IMR-90 (cell line): ENCODE measurements around the gene PDE4B. TPM values are rescaled to one million over a fixed set of nuclear protein-coding genes. Genes with fewer than 3 reads are reported as not detected.

Experiments
- ATAC-seq: fragments of 200-7000 bp; cut with Tn5 transposase; 2 replicates; pipeline ENCODE4 v1.9.1; 2020; ENCODE audit warnings: low read depth, mild to moderate bottlenecking, moderate library complexity
- BruUV-seq: library from RNA; stranded (reverse); fragments of 400-500 nt; replicated peaks from 2 replicates; lab custom pipeline; 2021; lab: Mats Ljungman, UMichigan
- CTCF ChIA-PET: fragments of 300-600 bp; formaldehyde crosslinking; extraction: SDS; loops from one replicate; lab custom pipeline; 2021; ENCODE audit warnings: antibody characterized with exemption; lab: Yijun Ruan, JAX
- POLR2A ChIA-PET: fragments of 300-600 bp; sonication (Branson Sonifier 250); formaldehyde crosslinking; loops from one replicate; lab custom pipeline; 2022; ENCODE audit warnings: antibody characterized with exemption; ENCODE audit not compliant: unreplicated experiment; lab: Charles Lee
- DNase-seq: peaks from one replicate; pipeline ENCODE4 v3.0.0; 2013
- H2AFZ ChIP-seq: replicated peaks from 2 replicates; pipeline ENCODE3; 2013; ENCODE audit warnings: low read length, mild to moderate bottlenecking; ENCODE audit not compliant: poor library complexity
- H2AK5ac ChIP-seq: 2 replicates; pipeline ENCODE4 v1.6.1; 2013; ENCODE audit warnings: low read depth, low read length, inconsistent platforms
- H2AK9ac ChIP-seq: replicated peaks from 2 replicates; pipeline ENCODE3; 2013; ENCODE audit warnings: mild to moderate bottlenecking, low read depth, low read length, moderate library complexity; ENCODE audit not compliant: poor library complexity
- H2BK120ac ChIP-seq: 2 replicates; pipeline ENCODE4 v1.6.1; 2013; ENCODE audit warnings: low read depth, low read length, inconsistent platforms
- H2BK15ac ChIP-seq: 3 replicates; pipeline ENCODE4 v1.6.1; 2013; ENCODE audit warnings: low read depth, low read length, inconsistent platforms
- H2BK20ac ChIP-seq: 2 replicates; pipeline ENCODE4 v1.6.1; 2013; ENCODE audit warnings: low read depth, mild to moderate bottlenecking, inconsistent platforms, low read length, moderate library complexity
- H2BK5ac ChIP-seq: 2 replicates; pipeline ENCODE4 v1.6.1; 2013; ENCODE audit warnings: mild to moderate bottlenecking, low read depth, low read length, inconsistent platforms; ENCODE audit not compliant: poor library complexity, severe bottlenecking
- H3K14ac ChIP-seq: replicated peaks from 2 replicates; pipeline ENCODE4 v1.6.1; 2013; ENCODE audit warnings: low read depth, low read length, inconsistent platforms
- H3K18ac ChIP-seq: 2 replicates; pipeline ENCODE4 v1.6.1; 2013; ENCODE audit warnings: low read depth, low read length, control low read depth
- H3K23ac ChIP-seq: 2 replicates; pipeline ENCODE4 v1.6.1; 2013; ENCODE audit warnings: low read depth, low read length, inconsistent platforms
- H3K27ac ChIP-seq: 2 replicates; pipeline ENCODE4 v1.5.1; 2013; ENCODE audit warnings: mild to moderate bottlenecking, control low read depth, low read length; ENCODE audit not compliant: insufficient read depth
- H3K27me3 ChIP-seq: 2 replicates; pipeline ENCODE4 v1.6.1; 2013; ENCODE audit warnings: low read length; ENCODE audit not compliant: control insufficient read depth, insufficient read depth
- H3K36me3 ChIP-seq: 2 replicates; pipeline ENCODE4 v1.6.1; 2013; ENCODE audit warnings: low read length, mixed read lengths; ENCODE audit not compliant: control insufficient read depth, insufficient read depth
- H3K4ac ChIP-seq: 2 replicates; pipeline ENCODE4 v1.6.1; 2013; ENCODE audit warnings: low read depth, low read length, inconsistent platforms
- H3K4me1 ChIP-seq: 2 replicates; pipeline ENCODE4 v1.6.1; 2013; ENCODE audit warnings: low read length, mixed read lengths; ENCODE audit not compliant: control insufficient read depth, insufficient read depth
- H3K4me2 ChIP-seq: 2 replicates; pipeline ENCODE4 v1.6.1; 2013; ENCODE audit warnings: low read depth, mild to moderate bottlenecking, control low read depth, low read length, moderate library complexity
- H3K4me3 ChIP-seq: 2 replicates; pipeline ENCODE4 v1.5.1; 2013; ENCODE audit warnings: low read depth, mild to moderate bottlenecking, control low read depth, low read length, moderate library complexity; ENCODE audit not compliant: insufficient read depth
- H3K56ac ChIP-seq: 2 replicates; pipeline ENCODE4 v1.6.1; 2013; ENCODE audit warnings: low read length, inconsistent platforms; ENCODE audit not compliant: insufficient read depth; ENCODE audit errors: extremely low read depth
- H3K79me1 ChIP-seq, 2 experiments: 2 replicates each; pipeline ENCODE4 v1.6.1; 2013; ENCODE audit warnings: low read length in 2 of 2, inconsistent platforms in 1 of 2, low read depth in 1 of 2
- H3K9ac ChIP-seq: 2 replicates; pipeline ENCODE4 v1.6.1; 2013; ENCODE audit warnings: low read depth, low read length, control low read depth
- H3K9me1 ChIP-seq: 2 replicates; pipeline ENCODE4 v1.6.1; 2013; ENCODE audit warnings: low read length, inconsistent platforms; ENCODE audit not compliant: insufficient read depth
- H3K9me3 ChIP-seq: 2 replicates; pipeline ENCODE4 v1.6.1; 2013; ENCODE audit warnings: low read length; ENCODE audit not compliant: control insufficient read depth, insufficient read depth
- H4K20me1 ChIP-seq: 2 replicates; pipeline ENCODE4 v1.6.1; 2013; ENCODE audit warnings: low read length, inconsistent platforms; ENCODE audit not compliant: insufficient read depth
- H4K5ac ChIP-seq: 2 replicates; pipeline ENCODE4 v1.6.1; 2013; ENCODE audit warnings: mild to moderate bottlenecking, low read depth, low read length, control low read depth
- H4K8ac ChIP-seq, 2 experiments: 2 replicates each; pipeline ENCODE4 v1.6.1; 2013; ENCODE audit warnings: low read depth in 2 of 2, low read length in 2 of 2, control low read depth in 1 of 2, inconsistent platforms in 1 of 2
- H4K91ac ChIP-seq: 2 replicates; pipeline ENCODE4 v1.6.1; 2013; ENCODE audit warnings: low read depth, low read length, inconsistent platforms; ENCODE audit not compliant: insufficient read depth
- BHLHE40 ChIP-seq: fragments of 150-350 bp; IDR thresholded peaks from 2 replicates; pipeline ENCODE4 v1.6.1; 2016; ENCODE audit warnings: mild to moderate bottlenecking, low read depth, low read length
- CEBPB ChIP-seq: IDR thresholded peaks from 2 replicates; pipeline ENCODE4 v1.6.1; 2012; ENCODE audit warnings: low read depth, low read length, improper control_type of control experiment
- CHD1 ChIP-seq: IDR thresholded peaks from 2 replicates; pipeline ENCODE4 v1.6.1; 2012; ENCODE audit warnings: low read depth, low read length, improper control_type of control experiment
- ELK1 ChIP-seq: fragments of 150-350 bp; IDR thresholded peaks from 2 replicates; pipeline ENCODE4 v1.6.1; 2016; ENCODE audit warnings: low read depth, mild to moderate bottlenecking, low read length, moderate library complexity, borderline replicate concordance
- MXI1 ChIP-seq: IDR thresholded peaks from 2 replicates; pipeline ENCODE4 v1.6.1; 2012; ENCODE audit warnings: low read depth, mild to moderate bottlenecking, low read length, moderate library complexity, borderline replicate concordance
- NFE2L2 ChIP-seq: fragments of 150-350 bp; IDR thresholded peaks from 2 replicates; pipeline ENCODE4 v1.6.1; 2016; ENCODE audit warnings: low read depth, mild to moderate bottlenecking, low read length
- POLR2A ChIP-seq: IDR thresholded peaks from 2 replicates; pipeline ENCODE4 v1.6.1; 2012; ENCODE audit warnings: mild to moderate bottlenecking, low read depth, low read length
- RAD21 ChIP-seq: IDR thresholded peaks from 2 replicates; pipeline ENCODE4 v1.6.1; 2012; ENCODE audit warnings: low read length, improper control_type of control experiment
- RCOR1 ChIP-seq: IDR thresholded peaks from 2 replicates; pipeline ENCODE4 v1.6.1; 2012; ENCODE audit warnings: mild to moderate bottlenecking, low read length, improper control_type of control experiment; ENCODE audit not compliant: insufficient replicate concordance
- USF2 ChIP-seq: fragments of 150-350 bp; IDR thresholded peaks from 2 replicates; pipeline ENCODE4 v1.6.1; 2017; ENCODE audit warnings: mild to moderate bottlenecking, antibody characterized with exemption, low read length, low read depth
- WGBS, 2 experiments: methylation state at CpG; one replicate each; pipeline versions ENCODE4 v1.1.5 to v1.1.7; 2013; ENCODE audit warnings: missing lambda C conversion rate in 2 of 2; ENCODE audit not compliant: insufficient read length in 1 of 2; ENCODE audit errors: extremely low coverage in 2 of 2; 5-methylcytosine and 5-hydroxymethylcytosine counted together
- dilution Hi-C: fragments of 300-500 bp; cut with HindIII; formaldehyde crosslinking; loops from one replicate; pipeline ENCODE4 v1.14.3; 2018; ENCODE audit warnings: low sequenced_read_pairs; ENCODE audit not compliant: unreplicated experiment
- in situ Hi-C: fragments of 300-500 bp; cut with MboI; formaldehyde crosslinking; loops from 3 replicates; pipeline ENCODE4 v1.14.3; 2019; ENCODE audit warnings: low sequenced_read_pairs, inconsistent platforms, mixed read lengths
- intact Hi-C: fragments of 100-400 bp; cut with micrococcal nuclease; formaldehyde crosslinking; loops from 2 replicates; pipeline ENCODE4 v1.10.0; 2022
- polyA plus RNA-seq, 3 experiments: library from polyadenylated mRNA; depleted of rRNA; stranded (reverse); fragments of >200 nt; gene quantifications; 2 replicates each; pipeline ENCODE4 v1.2.3, GENCODE V29; 2012; ENCODE audit warnings: low replicate concordance in 1 of 3
- total RNA-seq: library from RNA; depleted of rRNA; stranded (reverse); fragments of >200 nt; gene quantifications from 2 replicates; pipeline ENCODE4 v1.2.3, GENCODE V29; 2012
- TF ChIP-seq, protein P1 (sequence below): conservative IDR thresholded peaks from 2 replicates; pipeline ENCODE4 v1.5.1; 2012; ENCODE audit warnings: mild to moderate bottlenecking, low read depth, low read length, improper control_type of control experiment

The PDE4B gene
- total and polyA plus RNA-seq, 2 of the 4 experiments (the other 2 are of a cell fraction), result 5.8 to 21.3 TPM

- ChIA-PET POLR2A (no interaction called here), CTCF (no interaction called here)
- no TSS peak for BruUV-seq
- H4K8ac ChIP-seq, result no peak overlapping the region
- TF ChIP-seq MXI1 (no peak), CHD1 (no peak), USF2 (no peak), NFE2L2 (no peak), BHLHE40 (no peak), CEBPB (no peak), ELK1 (no peak), RAD21 (no peak), RCOR1 (no peak), POLR2A (no peak)
- TF ChIP-seq, protein P1, sequence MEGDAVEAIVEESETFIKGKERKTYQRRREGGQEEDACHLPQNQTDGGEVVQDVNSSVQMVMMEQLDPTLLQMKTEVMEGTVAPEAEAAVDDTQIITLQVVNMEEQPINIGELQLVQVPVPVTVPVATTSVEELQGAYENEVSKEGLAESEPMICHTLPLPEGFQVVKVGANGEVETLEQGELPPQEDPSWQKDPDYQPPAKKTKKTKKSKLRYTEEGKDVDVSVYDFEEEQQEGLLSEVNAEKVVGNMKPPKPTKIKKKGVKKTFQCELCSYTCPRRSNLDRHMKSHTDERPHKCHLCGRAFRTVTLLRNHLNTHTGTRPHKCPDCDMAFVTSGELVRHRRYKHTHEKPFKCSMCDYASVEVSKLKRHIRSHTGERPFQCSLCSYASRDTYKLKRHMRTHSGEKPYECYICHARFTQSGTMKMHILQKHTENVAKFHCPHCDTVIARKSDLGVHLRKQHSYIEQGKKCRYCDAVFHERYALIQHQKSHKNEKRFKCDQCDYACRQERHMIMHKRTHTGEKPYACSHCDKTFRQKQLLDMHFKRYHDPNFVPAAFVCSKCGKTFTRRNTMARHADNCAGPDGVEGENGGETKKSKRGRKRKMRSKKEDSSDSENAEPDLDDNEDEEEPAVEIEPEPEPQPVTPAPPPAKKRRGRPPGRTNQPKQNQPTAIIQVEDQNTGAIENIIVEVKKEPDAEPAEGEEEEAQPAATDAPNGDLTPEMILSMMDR, result no peak
- 100% methylated on average over 1 of the region's 2 CpGs; no CpG with 5 or more reads in 1 of the 2 experiments for WGBS, 2 experiments
- no peaks in the 10 kb centered on the region for H3K4me1 ChIP-seq
- no peak overlapping the region for H2BK120ac ChIP-seq
- dilution Hi-C loops (no loop called here), intact Hi-C loops (no loop called here), in situ Hi-C loops (loop anchor here (25.0 kb wide), 1 partner anchor 491 kb away; no protein-coding TSS in a partner anchor)
- H4K5ac ChIP-seq, result no peak overlapping the region
- no peaks in the 10 kb centered on the region for H3K36me3 ChIP-seq
- no peaks in the 10 kb centered on the region for H3K9me3 ChIP-seq
- no peak overlapping the region for H3K14ac ChIP-seq
- H3K27ac ChIP-seq, result no peak overlapping the region
- no peaks in the 10 kb centered on the region for H3K9me1 ChIP-seq
- no peaks in the 10 kb centered on the region for H4K20me1 ChIP-seq
- H3K9ac ChIP-seq, result no peak overlapping the region
- no peak overlapping the region for H2BK15ac ChIP-seq
- H2AFZ ChIP-seq, result no peak overlapping the region
- no peak overlapping the region for H3K4ac ChIP-seq
- DNase-seq (no peak), ATAC-seq (no peak)
- no peak overlapping the region for H3K4me2 ChIP-seq
- no peak overlapping the region for H2BK20ac ChIP-seq
- no peak overlapping the region for H4K91ac ChIP-seq
- H3K79me1 ChIP-seq, result no peaks in the 10 kb centered on the region
- H3K18ac ChIP-seq, result no peak overlapping the region
- no peak overlapping the region for H3K56ac ChIP-seq
- no peak overlapping the region for H2AK5ac ChIP-seq
- no peak overlapping the region for H2BK5ac ChIP-seq
- H2AK9ac ChIP-seq, result no peak overlapping the region
- peaks cover 6% of the 10 kb centered on the region; the same call in 1 of the 2 replicates for H3K27me3 ChIP-seq
- no peak overlapping the region for H3K4me3 ChIP-seq
- no peak overlapping the region for H3K23ac ChIP-seq
Observed at GRCh38 chr1:66227966-66228365, 435.3 kb downstream of the PDE4B start.
